NCI-H82 (cell line): ENCODE results near the gene RPH3AL.
A peak's percentile ranks its signal among the peaks of the same experiment; 100 is the strongest.
"Not testable (repeated sequence)": the region's sequence is repeated elsewhere in the genome, so short reads cannot be mapped to it uniquely, and the experiment has no call there.

ENCODE experiments used
- DNase-seq: peaks from one replicate; lab custom pipeline; 2025; lab: John Stamatoyannopoulos, UW

The RPH3AL gene

GRCh38 chr17:379531-380465 lies 27.2 kb upstream of the RPH3AL start:
- DNase-seq = no peak

GRCh38 chr17:378068-378467 lies 25.5 kb upstream of the RPH3AL start:
- no peak for DNase-seq

DNA sequence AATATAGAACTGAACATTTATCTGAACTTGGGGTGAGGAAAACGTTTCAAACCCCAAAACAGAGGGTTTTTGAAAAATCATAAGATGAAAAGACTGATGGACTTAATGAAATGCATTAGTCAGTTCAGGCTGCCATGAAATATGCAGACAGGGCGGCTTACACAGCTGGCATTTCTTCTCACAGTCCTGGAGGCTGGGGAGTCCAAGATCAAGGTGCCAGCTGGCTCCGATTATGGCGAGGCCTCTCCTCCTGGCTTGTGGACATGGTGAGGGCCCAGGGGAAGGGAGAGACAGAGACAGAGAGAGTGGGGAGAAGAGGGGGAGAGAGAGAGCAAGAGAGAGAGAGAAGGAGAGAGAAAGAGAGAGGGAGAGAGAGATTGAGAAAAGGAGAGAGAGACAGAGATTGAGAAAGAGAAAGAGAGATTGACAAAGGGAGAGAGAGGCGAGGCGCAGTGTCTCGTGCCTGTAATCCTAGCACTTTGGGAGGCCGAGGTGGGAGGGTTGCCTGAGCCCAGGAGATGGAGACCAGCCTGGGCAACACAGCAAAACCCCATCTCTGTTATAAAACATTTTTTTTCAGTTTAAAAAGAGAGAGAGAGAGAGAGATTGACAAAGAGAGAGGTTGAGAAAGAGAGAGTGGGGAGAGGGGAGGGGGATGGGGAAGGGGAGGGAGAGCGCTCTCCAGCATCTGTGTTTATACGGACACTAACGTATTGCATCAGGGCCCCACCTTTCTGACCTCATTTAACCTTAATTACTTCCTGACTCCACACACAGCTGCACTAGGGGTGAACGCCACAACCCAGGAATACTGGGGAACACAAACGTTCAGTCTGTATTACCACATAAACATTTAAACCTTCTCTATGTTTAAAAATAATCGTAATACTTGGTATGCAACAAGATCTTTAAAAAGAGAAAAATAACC lies 24.6 kb upstream of the RPH3AL start:
- peak; percentile 78 for DNase-seq

GRCh38 chr17:373613-374230 lies 21.1 kb upstream of the RPH3AL start:
- DNase-seq = no peak

- DNase-seq = peak; percentile 59
Measured at GRCh38 chr17:372157-373152, 19.8 kb upstream of the RPH3AL start.

GRCh38 chr17:371583-371982 lies 19.0 kb upstream of the RPH3AL start:
- peak; percentile 57 for DNase-seq

- DNase-seq = not testable (repeated sequence)
Measured at GRCh38 chr17:367656-368055, 15.0 kb upstream of the RPH3AL start.

GRCh38 chr17:366657-367615 lies 14.3 kb upstream of the RPH3AL start:
- not testable (repeated sequence) for DNase-seq

- DNase-seq = no peak
Measured at GRCh38 chr17:364766-365165, 12.2 kb upstream of the RPH3AL start.

DNA sequence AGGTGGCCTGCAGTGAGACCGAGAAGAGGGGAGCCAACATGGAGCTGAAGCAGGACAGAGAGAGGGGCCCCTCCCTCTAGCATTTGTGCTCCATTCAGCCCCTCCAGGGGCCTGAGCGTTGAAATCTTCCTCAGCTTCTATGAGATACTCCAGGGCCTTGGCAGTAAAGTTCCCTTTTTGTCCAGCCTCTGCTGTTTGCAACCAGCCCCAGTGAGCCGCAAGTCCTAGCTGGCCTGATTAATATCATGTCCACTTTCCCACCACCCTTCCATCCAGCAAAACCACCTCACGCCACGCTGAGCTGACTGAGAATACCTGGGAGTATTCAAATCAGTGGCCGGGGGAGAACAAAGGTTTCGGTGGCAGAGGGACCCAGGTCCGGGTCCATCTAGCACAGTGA lies 11.7 kb upstream of the RPH3AL start:
- no peak for DNase-seq

- no peak for DNase-seq
Measured at GRCh38 chr17:362721-363120, 10.1 kb upstream of the RPH3AL start.

GRCh38 chr17:360092-360750 lies 7.6 kb upstream of the RPH3AL start:
- DNase-seq = no peak

DNA sequence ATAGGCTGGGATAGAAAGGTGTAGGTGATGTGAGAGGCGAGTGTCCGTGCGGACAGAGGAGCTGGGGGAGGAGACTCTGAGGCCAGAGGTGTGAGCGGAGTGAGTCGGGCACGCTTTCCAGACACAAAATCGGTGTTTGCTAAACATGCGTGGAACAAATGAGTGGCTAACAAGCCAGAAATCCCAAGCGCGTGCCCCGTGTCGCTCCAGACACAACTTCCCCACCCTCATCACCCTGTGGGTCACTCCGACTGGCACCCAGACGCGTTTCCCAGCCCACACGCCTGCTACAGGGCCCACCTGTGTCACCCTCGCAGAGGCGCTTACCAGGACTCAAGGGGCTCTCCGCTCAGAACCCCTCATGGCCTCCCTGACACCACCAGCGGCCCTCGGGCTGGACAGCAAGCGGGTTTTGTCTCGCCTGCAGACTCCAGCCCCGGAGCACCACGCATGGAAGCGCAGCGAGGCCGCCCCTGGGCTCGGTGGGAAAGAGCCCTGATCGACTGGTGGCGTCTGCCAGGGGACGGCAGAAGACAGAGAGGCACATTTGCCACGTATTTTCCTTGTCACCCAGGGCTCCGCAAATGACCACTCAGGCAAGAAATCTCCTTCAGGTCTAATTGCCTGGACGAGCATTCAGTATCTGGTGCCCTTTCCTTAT lies 6.0 kb upstream of the RPH3AL start:
- no peak for DNase-seq

GRCh38 chr17:357644-358043 lies 5.0 kb upstream of the RPH3AL start:
- no peak for DNase-seq

GRCh38 chr17:356671-357434 lies 4.2 kb upstream of the RPH3AL start:
- no peak for DNase-seq

DNA sequence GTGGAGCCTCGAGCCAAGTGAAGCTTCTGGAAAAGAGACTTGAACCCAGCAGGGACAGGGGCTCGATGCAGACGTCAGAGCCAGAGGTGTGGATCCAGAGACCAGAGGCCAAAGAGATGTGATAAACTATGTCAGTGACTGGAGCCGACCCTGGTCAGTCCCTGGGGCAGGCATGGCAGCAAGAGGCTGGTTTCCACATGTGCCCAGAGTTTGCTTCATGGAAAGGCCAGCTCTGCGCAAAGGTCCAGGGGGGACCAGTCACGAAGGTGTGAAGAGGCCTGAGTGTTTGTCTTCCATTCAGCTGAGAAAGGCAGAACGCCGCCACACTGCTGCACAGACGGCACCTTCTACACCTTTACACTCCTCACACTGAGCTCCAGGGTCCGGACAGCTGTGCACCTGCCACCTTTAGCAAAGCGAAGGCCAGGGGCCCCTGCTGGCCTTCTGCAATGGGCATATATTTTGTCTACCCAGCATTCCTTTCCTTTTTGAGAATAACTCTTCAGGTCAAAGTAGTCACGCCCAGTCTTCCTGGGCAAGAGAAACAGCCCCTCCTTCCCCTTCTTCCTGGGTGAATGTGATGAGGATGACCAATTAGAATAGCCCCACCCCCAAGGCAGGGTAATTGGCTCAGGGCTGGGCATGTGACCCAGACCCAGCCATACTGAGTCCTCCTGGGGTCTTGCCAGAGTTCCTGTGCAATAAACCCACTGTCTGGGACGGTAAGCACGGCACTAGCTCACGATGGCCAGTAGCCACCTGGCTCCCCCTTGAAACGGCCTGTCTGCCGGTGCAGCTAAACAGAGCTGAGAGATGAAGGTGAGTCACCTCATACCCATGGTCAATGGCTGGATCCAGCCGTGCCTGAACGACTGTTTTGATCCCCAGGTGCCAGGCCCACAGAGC lies 2.3 kb upstream of the RPH3AL start:
- DNase-seq = peak; percentile 24

DNA sequence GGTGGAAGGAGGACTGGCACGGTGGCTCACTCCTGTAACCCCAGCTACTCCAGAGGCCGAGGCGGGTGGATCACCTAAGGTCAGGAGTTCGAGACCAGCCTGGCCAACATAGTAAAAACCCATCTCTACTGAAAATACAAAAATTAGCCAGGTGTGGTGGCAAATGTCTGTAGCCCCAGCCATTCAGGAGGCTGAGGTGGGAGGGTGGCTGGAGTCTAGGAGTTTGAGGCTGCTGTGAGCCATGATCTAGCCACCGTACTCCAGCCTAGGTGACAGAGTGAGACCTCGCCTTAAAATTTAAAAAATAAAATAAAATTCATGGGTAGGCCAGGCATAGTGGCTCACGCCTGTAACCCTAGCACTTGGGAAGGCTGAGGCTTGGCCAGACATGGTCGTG lies 1.2 kb upstream of the RPH3AL start:
- no peak for DNase-seq
